ENCODE measurements around the gene OR2Z1.

OR2Z1 gene

DNA sequence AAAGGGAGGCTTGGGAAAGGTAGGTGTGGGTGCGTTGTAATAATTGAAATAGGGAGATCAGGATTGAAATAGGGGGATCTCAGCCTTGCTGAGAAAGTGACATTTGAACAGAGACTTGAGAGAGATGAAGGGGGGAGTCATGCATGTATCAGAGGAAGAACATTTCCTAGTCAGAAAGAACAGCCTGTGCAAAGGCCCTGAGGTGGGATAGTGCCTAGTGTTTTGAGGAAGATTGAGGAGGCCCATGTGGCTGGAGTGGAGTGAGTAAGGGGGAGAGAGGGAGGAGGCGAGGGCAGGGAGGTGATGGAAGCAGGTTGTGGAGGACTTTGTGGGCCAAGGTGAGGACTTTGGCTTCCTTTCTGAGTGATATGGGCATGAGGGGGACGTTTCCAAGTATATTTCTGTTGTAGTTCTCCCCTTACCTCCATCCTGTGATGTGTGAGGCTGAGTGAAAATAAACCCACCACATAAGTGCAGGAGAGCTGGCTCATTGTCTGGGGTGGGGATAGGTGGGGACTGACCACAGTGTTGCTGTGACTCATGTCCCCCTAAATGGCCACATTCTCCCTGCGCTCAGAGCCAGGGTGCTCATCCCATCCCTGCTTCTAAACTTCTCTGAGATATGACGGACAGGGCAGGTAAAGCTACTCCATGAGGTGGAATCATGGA is 40.6 kb upstream of the OR2Z1 start:
- H3K9me3 ChIP-seq (ENCODE audit: control insufficient read depth, low read length) = no peaks in the 10 kb centered on the region
- no peak overlapping the region for H2AFZ ChIP-seq
- no peaks in the 10 kb centered on the region for H3K36me3 ChIP-seq (ENCODE audit: control insufficient read depth, insufficient read depth, low read length)
- no peak overlapping the region for H3K27ac ChIP-seq
- no peak overlapping the region for H3K4me3 ChIP-seq (ENCODE audit: low read depth, low read length)
- no peaks in the 10 kb centered on the region for H3K79me2 ChIP-seq
- no peak overlapping the region for H3K9ac ChIP-seq
- TF ChIP-seq, protein P1, sequence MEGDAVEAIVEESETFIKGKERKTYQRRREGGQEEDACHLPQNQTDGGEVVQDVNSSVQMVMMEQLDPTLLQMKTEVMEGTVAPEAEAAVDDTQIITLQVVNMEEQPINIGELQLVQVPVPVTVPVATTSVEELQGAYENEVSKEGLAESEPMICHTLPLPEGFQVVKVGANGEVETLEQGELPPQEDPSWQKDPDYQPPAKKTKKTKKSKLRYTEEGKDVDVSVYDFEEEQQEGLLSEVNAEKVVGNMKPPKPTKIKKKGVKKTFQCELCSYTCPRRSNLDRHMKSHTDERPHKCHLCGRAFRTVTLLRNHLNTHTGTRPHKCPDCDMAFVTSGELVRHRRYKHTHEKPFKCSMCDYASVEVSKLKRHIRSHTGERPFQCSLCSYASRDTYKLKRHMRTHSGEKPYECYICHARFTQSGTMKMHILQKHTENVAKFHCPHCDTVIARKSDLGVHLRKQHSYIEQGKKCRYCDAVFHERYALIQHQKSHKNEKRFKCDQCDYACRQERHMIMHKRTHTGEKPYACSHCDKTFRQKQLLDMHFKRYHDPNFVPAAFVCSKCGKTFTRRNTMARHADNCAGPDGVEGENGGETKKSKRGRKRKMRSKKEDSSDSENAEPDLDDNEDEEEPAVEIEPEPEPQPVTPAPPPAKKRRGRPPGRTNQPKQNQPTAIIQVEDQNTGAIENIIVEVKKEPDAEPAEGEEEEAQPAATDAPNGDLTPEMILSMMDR (IDR thresholded peaks at IDR 0.05) = no peak
- H3K27me3 ChIP-seq (ENCODE audit: control insufficient read depth, insufficient read depth, low read length) = no peaks in the 10 kb centered on the region
- no peak overlapping the region for H3K4me2 ChIP-seq (ENCODE audit: low read length)
- no peaks in the 10 kb centered on the region for H3K4me1 ChIP-seq

GRCh38 chr19:8681345-8682029 is 39.9 kb upstream of the OR2Z1 start:
- Histone ChIP-seq H3K4me3 (ENCODE audit: low read depth, low read length) (no peak overlapping the region), H3K27me3 (ENCODE audit: control insufficient read depth, insufficient read depth, low read length) (no peaks in the 10 kb centered on the region), H3K36me3 (ENCODE audit: control insufficient read depth, insufficient read depth, low read length) (no peaks in the 10 kb centered on the region), H3K79me2 (no peaks in the 10 kb centered on the region), H3K4me2 (ENCODE audit: low read length) (no peak overlapping the region), H3K4me1 (no peaks in the 10 kb centered on the region), H2AFZ (no peak overlapping the region), H3K27ac (no peak overlapping the region), H3K9me3 (ENCODE audit: control insufficient read depth, low read length) (no peaks in the 10 kb centered on the region), H3K9ac (no peak overlapping the region)
- TF ChIP-seq, protein P1 (IDR thresholded peaks at IDR 0.05) = no peak

- H3K79me2 ChIP-seq = no peaks in the 10 kb centered on the region
- no peaks in the 10 kb centered on the region for H3K9me3 ChIP-seq (ENCODE audit: control insufficient read depth, low read length)
- TF ChIP-seq, protein P1 (IDR thresholded peaks at IDR 0.05) = no peak
- no peaks in the 10 kb centered on the region for H3K4me1 ChIP-seq
- H3K4me3 ChIP-seq (ENCODE audit: low read depth, low read length) = no peak overlapping the region
- H2AFZ ChIP-seq = no peak overlapping the region
- no peak overlapping the region for H3K9ac ChIP-seq
- H3K27me3 ChIP-seq (ENCODE audit: control insufficient read depth, insufficient read depth, low read length) = no peaks in the 10 kb centered on the region
- H3K36me3 ChIP-seq (ENCODE audit: control insufficient read depth, insufficient read depth, low read length) = no peaks in the 10 kb centered on the region
- no peak overlapping the region for H3K4me2 ChIP-seq (ENCODE audit: low read length)
- H3K27ac ChIP-seq = no peak overlapping the region
Observed at GRCh38 chr19:8682472-8682871, 39.0 kb upstream of the OR2Z1 start.

DNA sequence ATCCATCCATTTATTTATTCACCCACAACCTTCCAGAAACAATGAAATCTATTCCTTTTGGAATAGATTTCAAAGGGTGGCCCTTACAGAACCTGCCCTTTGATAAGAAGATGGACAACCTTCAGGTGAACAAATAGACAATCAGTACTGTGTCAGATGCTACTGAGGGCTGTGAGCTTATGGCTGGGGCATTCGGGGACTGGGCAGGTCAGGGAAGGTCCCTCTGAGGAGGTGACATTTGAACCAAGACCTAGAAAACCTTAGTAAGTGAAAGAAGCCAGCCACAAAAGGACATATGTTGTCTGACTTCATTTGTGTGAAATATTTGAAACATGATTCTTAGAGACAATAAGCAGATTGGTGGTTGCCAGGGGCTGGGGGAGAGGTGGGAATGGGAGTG is 38.5 kb upstream of the OR2Z1 start:
- H3K79me2 ChIP-seq = no peaks in the 10 kb centered on the region
- TF ChIP-seq, protein P1 (IDR thresholded peaks at IDR 0.05) = no peak
- H3K36me3 ChIP-seq (ENCODE audit: control insufficient read depth, insufficient read depth, low read length) = no peaks in the 10 kb centered on the region
- H3K9me3 ChIP-seq (ENCODE audit: control insufficient read depth, low read length) = no peaks in the 10 kb centered on the region
- no peak overlapping the region for H3K4me3 ChIP-seq (ENCODE audit: low read depth, low read length)
- no peaks in the 10 kb centered on the region for H3K4me1 ChIP-seq
- H2AFZ ChIP-seq = no peak overlapping the region
- no peak overlapping the region for H3K4me2 ChIP-seq (ENCODE audit: low read length)
- H3K27me3 ChIP-seq (ENCODE audit: control insufficient read depth, insufficient read depth, low read length) = no peaks in the 10 kb centered on the region
- H3K9ac ChIP-seq = no peak overlapping the region
- H3K27ac ChIP-seq = no peak overlapping the region
